NK-92 treated with Interleukin-12 subunit alpha and Interleukin-12 subunit beta, amount 100 ng/mL, for 24 hours (cell line): ENCODE measurements around the gene ZNF678.
"Not testable (repeated sequence)": the region's sequence is repeated elsewhere in the genome, so short reads cannot be mapped to it uniquely, and the experiment has no call there.

Experiments used
- DNase-seq: peaks from one replicate; lab custom pipeline; 2025; lab: John Stamatoyannopoulos, UW

Gene ZNF678

GRCh38 chr1:227551881-227552280 is 11.5 kb upstream of the ZNF678 start:
- not testable (repeated sequence) for DNase-seq

GRCh38 chr1:227556288-227556687 is 7.1 kb upstream of the ZNF678 start:
- DNase-seq = no peak

GRCh38 chr1:227557962-227558725 is 5.2 kb upstream of the ZNF678 start:
- DNase-seq = no peak

- DNase-seq = no peak
Observed at GRCh38 chr1:227558732-227559262, 4.6 kb upstream of the ZNF678 start.

GRCh38 chr1:227559499-227559898 is 3.9 kb upstream of the ZNF678 start:
- no peak for DNase-seq

GRCh38 chr1:227559926-227560325 is 3.4 kb upstream of the ZNF678 start:
- no peak for DNase-seq

- no peak for DNase-seq
Observed at GRCh38 chr1:227560393-227561173, 2.8 kb upstream of the ZNF678 start.

- no peak for DNase-seq
Observed at GRCh38 chr1:227561241-227561907, 2.0 kb upstream of the ZNF678 start.

GRCh38 chr1:227562037-227562436 is 1.3 kb upstream of the ZNF678 start:
- DNase-seq = no peak

- DNase-seq = no peak
Observed at GRCh38 chr1:227562933-227563323, 428 bp upstream of the ZNF678 start.

GRCh38 chr1:227567256-227567655 is 3.9 kb downstream of the ZNF678 start:
- no peak for DNase-seq

GRCh38 chr1:227568593-227568992 is 5.2 kb downstream of the ZNF678 start:
- DNase-seq = no peak

GRCh38 chr1:227572752-227573151 is 9.4 kb downstream of the ZNF678 start:
- no peak for DNase-seq

- no peak for DNase-seq
Observed at GRCh38 chr1:227574926-227575325, 11.6 kb downstream of the ZNF678 start.

GRCh38 chr1:227576189-227576588 is 12.8 kb downstream of the ZNF678 start:
- DNase-seq = no peak

GRCh38 chr1:227577500-227577899 is 14.1 kb downstream of the ZNF678 start:
- DNase-seq = no peak

GRCh38 chr1:227583354-227583753 is 20.0 kb downstream of the ZNF678 start:
- DNase-seq = no peak

- DNase-seq = no peak
Observed at GRCh38 chr1:227586733-227587132, 23.4 kb downstream of the ZNF678 start.

- no peak for DNase-seq
Observed at GRCh38 chr1:227587968-227588367, 24.6 kb downstream of the ZNF678 start.

- DNase-seq = not testable (repeated sequence)
Observed at GRCh38 chr1:227588769-227589168, 25.4 kb downstream of the ZNF678 start.

- DNase-seq = not testable (repeated sequence)
Observed at GRCh38 chr1:227589777-227590176, 26.4 kb downstream of the ZNF678 start.

- DNase-seq = not testable (repeated sequence)
Observed at GRCh38 chr1:227596222-227596621, 32.9 kb downstream of the ZNF678 start.

- DNase-seq = no peak
Observed at GRCh38 chr1:227603327-227603726, 40.0 kb downstream of the ZNF678 start.
